Measurements from ENCODE around the gene CASP9. TPM values are rescaled to one million over a fixed set of nuclear protein-coding genes. Genes with fewer than 3 reads are reported as not detected.

Gene CASP9
- polyA plus RNA-seq (ENCODE audit: insufficient read length in 3 of 3) = 10 to 100 TPM; 27.4 to 41.9 (median 33.5) TPM
- long read RNA-seq, donor 1, transcript CASP9-201 (9 exons, 2,019 nt) = major isoform, 9 of 15 reads
- long read RNA-seq, donor 1, partial matches to known transcripts = 6 of 15 reads
- long read RNA-seq, donor 1, other reads (novel, unspliced or antisense) = 0 of 15 reads
- long read RNA-seq, donor 2, transcript CASP9-201 (9 exons, 2,019 nt) = major isoform, 10 of 22 reads
- long read RNA-seq, donor 2, partial matches to known transcripts = 12 of 22 reads
- long read RNA-seq, donor 2, other reads (novel, unspliced or antisense) = 0 of 22 reads
- long read RNA-seq, donor 3, transcript CASP9-201 (9 exons, 2,019 nt) = major isoform, 8 of 8 reads
- long read RNA-seq, donor 3, partial matches to known transcripts = 0 of 8 reads
- long read RNA-seq, donor 3, other reads (novel, unspliced or antisense) = 0 of 8 reads
- long read RNA-seq, donor 4, partial matches to known transcripts = 12 of 16 reads
- long read RNA-seq, donor 4, other reads (novel, unspliced or antisense) = 0 of 16 reads
- long read RNA-seq, donor 5, partial matches to known transcripts = 0 of 3 reads
- long read RNA-seq, donor 5, other reads (novel, unspliced or antisense) = 0 of 3 reads
- long read RNA-seq, donor 6, transcript CASP9-201 (9 exons, 2,019 nt) = major isoform, 7 of 21 reads
- long read RNA-seq, donor 6, partial matches to known transcripts = 12 of 21 reads
- long read RNA-seq, donor 6, other reads (novel, unspliced or antisense) = 0 of 21 reads
- long read RNA-seq, donor 7, partial matches to known transcripts = 0 of 4 reads
- long read RNA-seq, donor 7, other reads (novel, unspliced or antisense) = 0 of 4 reads
- long read RNA-seq, donor 8, partial matches to known transcripts = 0 of 1 reads
- long read RNA-seq, donor 8, other reads (novel, unspliced or antisense) = 0 of 1 reads
- long read RNA-seq, donor 9, transcript CASP9-201 (9 exons, 2,019 nt) = major isoform, 11 of 20 reads
- long read RNA-seq, donor 9, partial matches to known transcripts = 8 of 20 reads
- long read RNA-seq, donor 9, other reads (novel, unspliced or antisense) = 0 of 20 reads
- long read RNA-seq, donor 10, partial matches to known transcripts = 0 of 4 reads
- long read RNA-seq, donor 10, other reads (novel, unspliced or antisense) = 0 of 4 reads
- long read RNA-seq, donor 11, partial matches to known transcripts = 0 of 5 reads
- long read RNA-seq, donor 11, other reads (novel, unspliced or antisense) = 0 of 5 reads
- long read RNA-seq, donor 12, partial matches to known transcripts = 11 of 17 reads
- long read RNA-seq, donor 12, other reads (novel, unspliced or antisense) = 0 of 17 reads
- long read RNA-seq, donor 13, partial matches to known transcripts = 11 of 13 reads
- long read RNA-seq, donor 13, other reads (novel, unspliced or antisense) = 0 of 13 reads
- long read RNA-seq, donor 14 = 0 reads
- long read RNA-seq, donor 15, transcript CASP9-201 (9 exons, 2,019 nt) = major isoform, 11 of 26 reads
- long read RNA-seq, donor 15, partial matches to known transcripts = 13 of 26 reads
- long read RNA-seq, donor 15, other reads (novel, unspliced or antisense) = 0 of 26 reads
- long read RNA-seq, donor 16, transcript CASP9-201 (9 exons, 2,019 nt) = major isoform, 15 of 16 reads
- long read RNA-seq, donor 16, partial matches to known transcripts = 0 of 16 reads
- long read RNA-seq, donor 16, other reads (novel, unspliced or antisense) = 0 of 16 reads

- DNase-seq = no peak
Measured at GRCh38 chr1:15524021-15524282, at the start of gene CASP9. Gene CASP9, minus strand, starts transcription at chr1:15524215. Its CDS starts 15 bp downstream, at chr1:15524200.

GRCh38 chr1:15573477-15573876, 49.5 kb upstream of the CASP9 start:
- no peak for DNase-seq

GRCh38 chr1:15571266-15571665, 47.3 kb upstream of the CASP9 start:
- no peak for DNase-seq

GRCh38 chr1:15570861-15571260, 46.8 kb upstream of the CASP9 start:
- no peak for DNase-seq

GRCh38 chr1:15568387-15569073, 44.5 kb upstream of the CASP9 start:
- no peak for DNase-seq

GRCh38 chr1:15559189-15559810, 35.3 kb upstream of the CASP9 start:
- no peak for DNase-seq

- no peak for DNase-seq
Measured at GRCh38 chr1:15558516-15558915, 34.5 kb upstream of the CASP9 start.

- no peak for DNase-seq
Measured at GRCh38 chr1:15557594-15557993, 33.6 kb upstream of the CASP9 start.

GRCh38 chr1:15557008-15557407, 33.0 kb upstream of the CASP9 start:
- no peak for DNase-seq

- no peak for DNase-seq
Measured at GRCh38 chr1:15550573-15550972, 26.6 kb upstream of the CASP9 start.

GRCh38 chr1:15546641-15547040, 22.6 kb upstream of the CASP9 start:
- no peak for DNase-seq

GRCh38 chr1:15543589-15544568, 19.9 kb upstream of the CASP9 start:
- DNase-seq = no peak

- DNase-seq = no peak
Measured at GRCh38 chr1:15543251-15543588, 19.2 kb upstream of the CASP9 start.

- DNase-seq = no peak
Measured at GRCh38 chr1:15542388-15543250, 18.6 kb upstream of the CASP9 start.

- no peak for DNase-seq
Measured at GRCh38 chr1:15541231-15541792, 17.3 kb upstream of the CASP9 start.

GRCh38 chr1:15540186-15540585, 16.2 kb upstream of the CASP9 start:
- no peak for DNase-seq

GRCh38 chr1:15538771-15539170, 14.8 kb upstream of the CASP9 start:
- DNase-seq = no peak

- DNase-seq = no peak
Measured at GRCh38 chr1:15531682-15532081, 7.7 kb upstream of the CASP9 start.
